NCI-H345 treated with DMSO at 0.1 percent for 48 hours (cell line): Measurements from ENCODE around the gene GSTA3.
"Not testable (repeated sequence)": the region's sequence is repeated elsewhere in the genome, so short reads cannot be mapped to it uniquely, and the experiment has no call there.

Source experiments
- DNase-seq: peaks from one replicate; lab custom pipeline; 2025; ENCODE audit not compliant: unreplicated experiment; lab: John Stamatoyannopoulos, UW

GSTA3 gene

DNA sequence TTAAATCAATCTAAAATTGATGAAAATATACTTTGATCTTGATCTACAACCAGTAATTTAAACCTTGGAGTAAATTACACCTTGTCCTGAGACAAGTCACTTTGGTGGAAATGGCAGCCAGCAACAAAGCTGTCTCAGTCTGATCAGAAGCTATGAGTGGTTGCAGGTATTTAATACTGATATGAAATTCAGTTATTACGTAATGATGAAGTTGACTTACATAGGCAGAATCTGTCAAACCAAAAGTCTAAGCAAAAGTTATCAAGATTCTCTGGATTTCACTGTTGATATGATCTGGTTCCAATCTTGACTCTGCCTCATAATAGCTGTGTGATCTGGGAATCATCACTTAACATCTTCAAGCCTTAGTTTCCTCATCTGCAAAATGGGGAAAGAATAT, 41.3 kb downstream of the GSTA3 start:
- no peak for DNase-seq

DNA sequence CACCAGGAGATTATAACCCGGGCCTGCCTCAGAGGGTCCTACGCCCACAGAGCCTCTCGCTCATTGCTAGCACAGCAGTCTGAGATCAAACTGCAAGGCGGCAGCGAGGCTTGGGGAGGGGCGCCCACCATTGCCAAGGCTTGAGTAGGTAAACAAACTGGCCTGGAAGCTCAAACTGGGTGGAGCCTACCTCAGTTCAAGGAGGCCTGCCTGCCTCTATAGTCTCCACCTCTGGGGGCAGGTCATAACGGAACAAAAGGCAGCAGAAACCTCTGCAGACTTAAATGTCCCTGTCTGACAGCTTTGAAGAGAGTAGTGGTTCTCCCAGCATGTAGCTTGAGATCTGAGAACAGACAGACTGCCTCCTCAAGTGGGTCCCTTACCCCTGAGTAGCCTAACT, 48.3 kb downstream of the GSTA3 start:
- DNase-seq: not testable (repeated sequence)

DNA sequence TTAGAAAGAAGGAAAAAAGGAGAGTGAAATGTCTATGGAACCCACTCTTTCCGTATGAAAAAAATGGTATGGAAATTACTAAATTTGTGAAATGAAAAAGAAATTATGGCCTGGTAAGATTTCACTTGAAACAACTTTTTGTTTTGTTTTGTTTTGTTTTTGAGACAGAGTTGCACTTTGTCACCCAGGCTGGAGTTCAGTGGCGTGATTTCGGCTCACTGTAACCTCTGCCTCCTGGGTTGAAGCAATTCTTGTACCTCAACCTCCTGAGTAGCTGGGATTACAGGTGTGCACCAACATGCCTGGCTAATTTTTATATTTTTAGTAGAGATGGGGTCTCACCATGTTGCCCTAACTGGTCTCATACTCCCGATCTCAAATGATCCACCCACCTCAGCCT, 51.1 kb downstream of the GSTA3 start:
- DNase-seq: no peak

DNA sequence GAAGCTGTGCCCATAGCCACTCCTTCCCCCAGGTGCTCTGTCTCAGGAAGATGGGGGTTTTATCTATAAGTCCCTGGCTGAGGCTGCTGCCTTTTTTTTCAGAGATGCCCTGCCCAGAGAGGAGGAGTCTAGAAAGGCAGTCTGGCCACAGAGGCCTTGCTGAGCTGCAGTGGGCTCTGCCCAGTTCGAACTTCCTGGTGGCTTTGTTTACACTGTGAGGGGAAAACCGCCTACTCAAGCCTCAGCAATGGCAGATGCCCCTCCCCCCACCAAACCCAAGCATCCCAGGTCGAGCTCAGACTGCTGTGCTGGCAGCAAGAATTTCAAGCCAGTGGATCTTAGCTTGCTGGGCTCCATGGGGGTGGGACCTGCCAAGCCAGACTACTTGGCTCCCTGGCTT, 53.4 kb downstream of the GSTA3 start:
- DNase-seq: not testable (repeated sequence)

DNA sequence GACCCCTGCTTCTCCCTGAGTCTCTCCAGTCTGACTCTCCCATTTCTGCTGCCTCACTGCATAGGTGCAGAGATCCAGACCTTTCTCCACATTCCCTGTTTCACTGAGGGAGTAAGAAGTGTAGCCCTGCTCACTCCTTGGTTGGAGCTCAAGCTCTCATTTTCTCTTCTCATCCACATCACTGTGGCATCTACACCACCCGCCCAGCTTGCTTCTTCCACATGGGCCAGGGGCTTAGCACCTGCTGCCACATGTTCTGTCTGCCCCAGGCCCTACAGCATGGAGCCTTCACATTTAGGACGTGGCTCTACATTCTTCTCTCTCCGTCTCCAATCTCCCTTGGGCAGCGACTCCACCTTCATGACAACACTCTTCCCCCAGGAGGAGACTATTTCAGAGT, 60.4 kb downstream of the GSTA3 start:
- DNase-seq: no peak
